ENCODE measurements around the gene PHLDB1. TPM values are rescaled to one million over a fixed set of nuclear protein-coding genes. Genes with fewer than 3 reads are reported as not detected.

PHLDB1 gene
- total and polyA plus RNA-seq, 2 donors (not counting 3 experiments of a cell fraction or from before 2014, with no cell fraction given), result 99.7 to 183 TPM

- H3K9ac ChIP-seq (replicated peaks; ENCODE audit: extremely low read depth, insufficient read depth, low read length), result no peak overlapping the region
- BruUV-seq (replicated peaks), result no TSS peak
- peak; percentile 86 for DNase-seq (ENCODE audit: low read depth, low spot score)
- ChIA-PET POLR2A (no interaction called here), CTCF (interaction anchor here (0.6 to 6.7 kb wide), 17 partner anchors 10 to 299 kb away, joined by 3 to 65 read pairs (median 4); partner anchors contain the start of gene PHLDB1)
- no peak overlapping the region for H2AFZ ChIP-seq (ENCODE audit: low read depth, low read length)
- H3K4me1 ChIP-seq (ENCODE audit: control insufficient read depth, extremely low read depth, insufficient read depth, low read length), result peaks cover 6% of the 10 kb centered on the region
- TF ChIP-seq MYC (IDR thresholded peaks at IDR 0.05; ENCODE audit: low read depth, low read length) (no peak), FOS (IDR thresholded peaks at IDR 0.05; ENCODE audit: borderline replicate concordance, insufficient read depth, low read length) (no peak), MAX (IDR thresholded peaks at IDR 0.05; ENCODE audit: insufficient read depth, insufficient read length) (no peak), CTCF (IDR thresholded peaks at IDR 0.05; ENCODE audit: extremely low read depth in 1 of 2, insufficient read depth in 1 of 2, low read depth in 1 of 2, low read length in 2 of 2) (peak; percentile 97 to 98), JUN (IDR thresholded peaks at IDR 0.05; ENCODE audit: borderline replicate concordance, insufficient read depth, insufficient read length, low read depth) (no peak), EZH2 (IDR thresholded peaks at IDR 0.05; ENCODE audit: borderline replicate concordance, low read depth, low read length, severe bottlenecking) (no peak), POLR2AphosphoS5 (IDR thresholded peaks at IDR 0.05; ENCODE audit: insufficient read depth, low read depth, low read length) (peak; percentile 88), POLR2A (IDR thresholded peaks at IDR 0.05; ENCODE audit: low read depth, low read length) (peak; percentile 65), GATA2 (IDR thresholded peaks at IDR 0.05; ENCODE audit: insufficient read depth, insufficient read length, low read depth, low read length) (no peak)
- no peaks in the 10 kb centered on the region for H3K9me3 ChIP-seq (replicated peaks; ENCODE audit: control insufficient read depth, insufficient read depth, low read length)
- FAIRE-seq, result peak; percentile 88
- peaks cover 0 to 2% of the 10 kb centered on the region in 2 experiments for H3K27me3 ChIP-seq (ENCODE audit: control insufficient read depth in 2 of 2, insufficient read depth in 2 of 2, low read length in 2 of 2)
- intact Hi-C loops (cut with micrococcal nuclease), result loop anchor here (1.0 kb wide), 5 partner anchors 31 to 297 kb away; partner anchors contain the start of genes DDX6, PHLDB1 and UPK2
- peaks cover 3 to 26% of the 10 kb centered on the region in 2 experiments for H3K36me3 ChIP-seq (ENCODE audit: control insufficient read depth in 2 of 2, extremely low read depth in 1 of 2, insufficient read depth in 2 of 2, low read length in 2 of 2)
- dilution Hi-C loops (cut with MboI; ENCODE audit: extremely low pct_ligation_motif_present, low sequenced_read_pairs), result no loop called here
- H3K27ac ChIP-seq (ENCODE audit: insufficient read depth, low read depth, low read length), result peak overlapping the region; percentile 18
- no peak overlapping the region for H3K4me3 ChIP-seq (replicated peaks in 1 of 3; ENCODE audit: insufficient read depth in 1 of 3, low read depth in 1 of 3, low read length in 3 of 3)
- H4K20me1 ChIP-seq (replicated peaks; ENCODE audit: control insufficient read depth, extremely low read depth, insufficient read depth, low read length), result no peaks in the 10 kb centered on the region
- no peaks in the 10 kb centered on the region for H3K9me1 ChIP-seq (replicated peaks; ENCODE audit: control insufficient read depth, extremely low read depth, insufficient read depth, low read length)
- H3K79me2 ChIP-seq (ENCODE audit: control insufficient read depth, insufficient read depth, low read length), result no peaks in the 10 kb centered on the region
- no peak overlapping the region for H3K4me2 ChIP-seq (ENCODE audit: insufficient read depth, low read length)
Measured at GRCh38 chr11:118659314-118659952, 52.0 kb downstream of the PHLDB1 start.
